Mesothelial cell of epicardium (in vitro differentiated cells): ENCODE results near the gene NOS3. TPM values are rescaled to one million over a fixed set of nuclear protein-coding genes. Genes with fewer than 3 reads are reported as not detected.

ENCODE experiments used
- DNase-seq, 2 experiments: peaks; one replicate each; pipeline ENCODE4 v3.0.0; 2021; ENCODE audit warnings: low spot score in 2 of 2; ENCODE audit not compliant: unreplicated experiment in 2 of 2
- H3K27ac Mint-ChIP-seq: 2 replicates; pipeline ENCODE4 v1.8.0; 2021; ENCODE audit warnings: mixed read lengths
- H3K27me3 Mint-ChIP-seq: 2 replicates; pipeline ENCODE4 v1.8.0; 2021; ENCODE audit warnings: low read depth, mixed read lengths
- H3K36me3 Mint-ChIP-seq: 2 replicates; pipeline ENCODE4 v1.8.0; 2021; ENCODE audit warnings: mixed read lengths
- H3K4me1 Mint-ChIP-seq: 2 replicates; pipeline ENCODE4 v1.8.0; 2021; ENCODE audit warnings: mixed read lengths
- H3K4me3 Mint-ChIP-seq: 2 replicates; pipeline ENCODE4 v1.8.0; 2021; ENCODE audit warnings: mild to moderate bottlenecking, moderate library complexity, mixed read lengths
- H3K9me3 Mint-ChIP-seq: 2 replicates; pipeline ENCODE4 v1.8.0; 2021; ENCODE audit warnings: mixed read lengths
- total RNA-seq: library from RNA; stranded (reverse); gene quantifications from 3 replicates; pipeline ENCODE4 v1.2.1, GENCODE V29; 2021
- TF ChIP-seq, protein P1 (sequence below): fragments of 200-600 bp; sonication (generic); IDR thresholded peaks from one replicate; pipeline ENCODE4 v1.5.0; 2021; ENCODE audit warnings: antibody characterized with exemption; ENCODE audit not compliant: unreplicated experiment

NOS3 gene
- total RNA-seq = 6.0 to 7.8 TPM (median 6.6 TPM) in 3 replicates

DNA sequence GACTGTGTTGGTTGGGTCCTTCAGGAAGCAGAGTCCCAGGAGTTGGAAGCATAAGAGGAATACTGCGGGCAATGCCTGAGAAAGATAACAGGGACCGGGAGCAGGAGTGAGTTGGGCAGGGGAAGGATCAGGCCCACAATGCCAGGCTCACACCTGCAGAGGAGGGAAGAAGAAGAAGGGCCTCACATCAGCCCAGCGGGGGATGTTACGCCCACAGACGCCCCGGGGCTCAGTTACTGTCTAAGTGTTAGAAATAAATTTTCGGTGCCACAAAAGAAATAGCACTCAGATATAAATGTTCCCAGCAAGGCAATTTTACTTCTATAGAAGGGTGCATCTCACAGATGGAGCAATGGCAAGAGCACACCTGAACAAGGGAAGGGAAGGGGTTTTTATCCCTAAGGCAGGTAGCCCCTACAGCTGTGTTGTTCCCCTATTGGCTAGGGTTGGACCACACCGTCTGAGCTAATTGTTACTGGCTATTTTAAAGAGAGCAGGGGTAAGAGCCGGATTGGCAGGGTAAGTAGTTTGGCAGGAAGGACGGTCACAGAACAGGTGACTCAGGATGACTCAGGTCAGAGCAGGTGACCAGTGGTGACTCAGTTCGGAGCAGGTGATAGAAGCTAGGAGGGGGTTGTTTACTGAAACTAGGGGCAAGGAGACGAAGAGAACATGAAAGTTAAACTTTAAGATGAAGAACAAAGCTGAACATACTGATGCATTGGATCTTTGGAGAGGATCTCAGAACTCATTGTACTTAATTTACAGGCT, at the start of gene NOS3:
Gene NOS3 (plus strand): TSS at position 602 of the 771 bp plus-strand sequence. CDS start 2,787 bp downstream, outside the sequence.
- Mint-ChIP-seq H3K4me3 (no peak within 1 kb of the TSS), H3K27me3 (peaks cover 48% of the 10 kb centered on the region), H3K9me3 (peaks cover 15% of the 10 kb centered on the region), H3K27ac (no peak within 1 kb of the TSS), H3K4me1 (peaks cover 8% of the 10 kb centered on the region), H3K36me3 (no peaks in the 10 kb centered on the region)
- TF ChIP-seq, protein P1, sequence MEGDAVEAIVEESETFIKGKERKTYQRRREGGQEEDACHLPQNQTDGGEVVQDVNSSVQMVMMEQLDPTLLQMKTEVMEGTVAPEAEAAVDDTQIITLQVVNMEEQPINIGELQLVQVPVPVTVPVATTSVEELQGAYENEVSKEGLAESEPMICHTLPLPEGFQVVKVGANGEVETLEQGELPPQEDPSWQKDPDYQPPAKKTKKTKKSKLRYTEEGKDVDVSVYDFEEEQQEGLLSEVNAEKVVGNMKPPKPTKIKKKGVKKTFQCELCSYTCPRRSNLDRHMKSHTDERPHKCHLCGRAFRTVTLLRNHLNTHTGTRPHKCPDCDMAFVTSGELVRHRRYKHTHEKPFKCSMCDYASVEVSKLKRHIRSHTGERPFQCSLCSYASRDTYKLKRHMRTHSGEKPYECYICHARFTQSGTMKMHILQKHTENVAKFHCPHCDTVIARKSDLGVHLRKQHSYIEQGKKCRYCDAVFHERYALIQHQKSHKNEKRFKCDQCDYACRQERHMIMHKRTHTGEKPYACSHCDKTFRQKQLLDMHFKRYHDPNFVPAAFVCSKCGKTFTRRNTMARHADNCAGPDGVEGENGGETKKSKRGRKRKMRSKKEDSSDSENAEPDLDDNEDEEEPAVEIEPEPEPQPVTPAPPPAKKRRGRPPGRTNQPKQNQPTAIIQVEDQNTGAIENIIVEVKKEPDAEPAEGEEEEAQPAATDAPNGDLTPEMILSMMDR = no peak
- no peak for DNase-seq

DNA sequence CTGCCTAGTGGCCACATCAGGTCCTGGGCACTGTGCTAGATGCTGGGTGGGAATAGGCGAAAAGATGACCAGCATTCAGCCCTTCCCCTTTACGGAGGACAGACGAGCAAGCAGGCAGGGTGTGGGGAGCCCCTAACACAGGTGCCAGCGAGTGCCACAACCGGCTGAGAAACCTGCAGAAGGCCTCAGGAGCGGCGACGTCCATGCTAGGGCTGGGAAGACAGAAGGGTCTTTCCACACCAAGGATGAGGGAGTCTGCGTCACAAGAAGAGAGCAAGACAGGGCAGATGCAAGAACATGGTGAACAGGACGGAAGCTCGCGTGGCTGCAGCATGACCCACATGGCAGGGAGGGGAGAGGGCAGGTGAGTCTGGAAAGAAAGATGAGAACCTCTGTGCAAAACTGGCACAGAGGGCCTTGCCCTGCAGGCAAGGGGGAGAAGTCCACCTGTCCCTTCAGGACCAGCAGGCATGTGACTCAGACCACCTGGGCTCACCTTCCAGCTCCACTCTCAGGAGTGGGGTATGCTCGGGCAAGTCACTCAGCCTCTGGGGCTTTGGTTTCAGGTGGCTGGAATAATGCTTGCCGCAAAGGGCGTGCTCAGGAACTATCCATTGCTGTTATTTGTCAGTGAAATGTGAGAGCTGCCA, 49.3 kb upstream of the NOS3 start:
- Mint-ChIP-seq H3K4me3 (no peak overlapping the region), H3K9me3 (no peaks in the 10 kb centered on the region), H3K36me3 (no peaks in the 10 kb centered on the region), H3K27ac (no peak overlapping the region), H3K27me3 (peaks cover 6% of the 10 kb centered on the region), H3K4me1 (peaks cover 47% of the 10 kb centered on the region)
- TF ChIP-seq, protein P1 = no peak
- DNase-seq = no peak

DNA sequence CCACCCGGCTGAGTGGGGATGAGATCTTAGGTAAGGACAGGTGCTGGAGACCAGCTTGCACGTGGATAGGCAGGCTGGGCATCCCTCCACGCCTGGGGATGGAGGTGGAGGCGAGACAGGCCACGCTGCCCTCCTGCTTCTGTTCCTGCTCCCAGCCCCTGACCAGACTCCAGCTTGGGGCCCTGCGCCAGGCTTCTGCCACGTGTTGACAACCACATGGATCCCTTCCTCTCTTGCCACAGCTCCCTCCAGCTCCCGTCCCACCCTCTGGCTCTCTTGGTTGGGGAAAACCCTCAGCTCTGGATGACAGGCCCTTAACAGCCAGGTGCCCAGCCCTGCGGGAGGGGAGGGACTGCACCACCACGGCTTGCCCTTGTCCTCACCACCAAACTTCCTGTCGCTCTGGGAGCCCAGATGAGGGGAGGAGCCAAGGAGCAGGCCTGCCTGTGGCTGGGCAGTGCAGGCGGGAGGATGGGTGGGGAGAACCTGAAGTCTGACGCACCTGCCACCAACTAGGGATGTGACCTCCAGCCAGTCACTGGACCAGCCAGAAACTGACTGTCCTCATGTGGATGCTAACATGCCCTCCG, 48.7 kb upstream of the NOS3 start:
- DNase-seq = no peak
- H3K27ac Mint-ChIP-seq = no peak overlapping the region
- H3K36me3 Mint-ChIP-seq = no peaks in the 10 kb centered on the region
- H3K4me1 Mint-ChIP-seq = peaks cover 51% of the 10 kb centered on the region
- H3K4me3 Mint-ChIP-seq = no peak overlapping the region
- peaks cover 6% of the 10 kb centered on the region for H3K27me3 Mint-ChIP-seq
- no peaks in the 10 kb centered on the region for H3K9me3 Mint-ChIP-seq
- TF ChIP-seq, protein P1 = no peak

DNA sequence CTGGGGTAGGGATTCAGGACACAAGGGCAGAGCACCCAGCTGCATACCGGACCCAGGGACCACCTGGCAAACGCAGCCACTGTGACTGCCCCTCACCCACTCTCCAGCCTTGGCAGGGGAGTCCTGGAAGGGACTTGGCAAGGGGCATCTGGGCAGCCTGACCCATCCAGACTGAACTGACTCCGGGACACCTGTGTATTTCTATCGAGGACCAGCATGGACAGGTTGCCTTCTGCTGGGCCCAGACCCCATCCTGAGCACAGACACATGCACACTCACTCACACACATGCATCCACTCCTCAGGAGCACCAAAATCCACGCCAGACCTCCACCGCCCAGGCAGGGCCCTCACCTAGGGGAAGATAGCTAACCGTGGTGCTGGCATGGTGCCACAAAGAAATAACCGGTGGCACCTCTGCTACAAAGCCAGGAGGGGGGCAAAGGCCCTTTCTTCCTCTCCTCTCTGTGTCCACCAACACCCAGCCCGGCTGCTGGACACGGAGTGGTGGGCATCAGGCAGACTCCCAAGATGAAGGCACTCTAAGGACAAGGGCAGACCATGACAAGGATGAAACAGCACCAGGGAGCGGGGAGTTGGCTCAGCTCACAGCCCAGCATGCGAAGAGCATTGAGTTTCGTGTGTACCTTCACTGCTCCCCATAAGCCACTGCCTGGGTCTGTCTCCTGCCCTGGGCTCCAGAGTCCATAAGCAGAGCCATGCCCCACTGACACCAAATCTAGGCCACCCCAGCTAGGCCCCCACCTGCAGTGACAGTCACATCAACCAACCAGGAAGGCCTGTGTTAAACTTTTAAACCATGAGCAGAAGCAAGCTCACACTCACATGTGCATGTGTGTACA, 48.0 kb upstream of the NOS3 start:
- Mint-ChIP-seq H3K27me3 (peaks cover 6% of the 10 kb centered on the region), H3K4me3 (no peak overlapping the region), H3K27ac (no peak overlapping the region), H3K9me3 (no peaks in the 10 kb centered on the region), H3K36me3 (no peaks in the 10 kb centered on the region), H3K4me1 (peaks cover 48% of the 10 kb centered on the region)
- TF ChIP-seq, protein P1 = no peak
- DNase-seq = no peak

DNA sequence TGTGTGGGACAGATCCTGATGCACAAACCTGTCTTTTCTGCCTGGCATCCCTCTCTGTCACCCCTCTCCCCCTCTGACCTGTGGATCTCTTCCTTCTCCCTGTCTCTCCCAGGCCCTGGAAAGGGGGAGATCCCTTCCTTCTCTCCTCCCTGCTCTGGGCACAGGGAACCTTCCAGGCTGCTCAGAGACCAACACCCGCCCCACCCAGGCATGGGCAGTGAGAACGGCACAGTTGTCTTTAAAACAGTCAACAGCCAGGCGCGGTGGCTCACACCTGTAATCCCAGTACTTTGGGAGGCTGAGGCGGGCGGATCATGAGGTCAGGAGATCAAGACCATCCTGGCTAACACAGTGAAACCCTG, 47.4 kb upstream of the NOS3 start:
- no peak for DNase-seq
- no peaks in the 10 kb centered on the region for H3K36me3 Mint-ChIP-seq
- TF ChIP-seq, protein P1 = no peak
- H3K27me3 Mint-ChIP-seq = peaks cover 3% of the 10 kb centered on the region
- H3K4me3 Mint-ChIP-seq = no peak overlapping the region
- H3K9me3 Mint-ChIP-seq = no peaks in the 10 kb centered on the region
- peak overlapping the region; percentile 71 for H3K27ac Mint-ChIP-seq
- H3K4me1 Mint-ChIP-seq = peaks cover 45% of the 10 kb centered on the region
